OCI-LY7 (cell line): ENCODE results near the gene IKZF1.

Experiments used
- CTCF ChIP-seq: fragments of 200-600 bp; sonication (generic); conservative IDR thresholded peaks from 2 replicates; pipeline ENCODE4 v1.5.1; 2014; ENCODE audit warnings: mild to moderate bottlenecking, antibody characterized with exemption, low read length, moderate library complexity, mixed read lengths
- EZH2phosphoT487 ChIP-seq: fragments of 200-600 bp; sonication (generic); IDR thresholded peaks from 2 replicates; pipeline ENCODE4 v1.6.1; 2018; ENCODE audit warnings: low read depth, borderline replicate concordance, mild to moderate bottlenecking, mixed run types, antibody characterized with exemption, low read length, moderate library complexity, mixed read lengths

GRCh38 chr7:50329775-50330174, 25.3 kb downstream of the IKZF1 start:
- TF ChIP-seq CTCF = no peak
- TF ChIP-seq EZH2phosphoT487 = no peak
